HG02763 (cell line): ENCODE data around the gene ZFAND3.

ENCODE experiments used
- ATAC-seq: cut with Tn5 transposase; IDR thresholded peaks from one replicate; pipeline ENCODE4 v1.9.1; 2021; ENCODE audit warnings: mild to moderate bottlenecking, moderate library complexity; ENCODE audit not compliant: unreplicated experiment

The ZFAND3 gene

GRCh38 chr6:37826993-37827392 is 7.5 kb downstream of the ZFAND3 start:
- ATAC-seq: no peak

- ATAC-seq: no peak
Observed at GRCh38 chr6:37827603-37828265, 8.2 kb downstream of the ZFAND3 start.

GRCh38 chr6:37830225-37830624 is 10.7 kb downstream of the ZFAND3 start:
- no peak for ATAC-seq

- no peak for ATAC-seq
Observed at GRCh38 chr6:37831457-37831856, 11.9 kb downstream of the ZFAND3 start.

- ATAC-seq: no peak
Observed at GRCh38 chr6:37835923-37836322, 16.4 kb downstream of the ZFAND3 start.

- no peak for ATAC-seq
Observed at GRCh38 chr6:37838219-37838921, 18.8 kb downstream of the ZFAND3 start.

- ATAC-seq: no peak
Observed at GRCh38 chr6:37840143-37840939, 20.8 kb downstream of the ZFAND3 start.

- no peak for ATAC-seq
Observed at GRCh38 chr6:37840940-37841300, 21.4 kb downstream of the ZFAND3 start.

GRCh38 chr6:37845026-37845911 is 25.7 kb downstream of the ZFAND3 start:
- ATAC-seq: no peak

GRCh38 chr6:37845930-37846329 is 26.4 kb downstream of the ZFAND3 start:
- ATAC-seq: no peak

GRCh38 chr6:37847704-37848103 is 28.2 kb downstream of the ZFAND3 start:
- no peak for ATAC-seq

GRCh38 chr6:37848371-37848770 is 28.8 kb downstream of the ZFAND3 start:
- ATAC-seq: no peak

GRCh38 chr6:37850260-37850659 is 30.7 kb downstream of the ZFAND3 start:
- no peak for ATAC-seq

- ATAC-seq: no peak
Observed at GRCh38 chr6:37850728-37851285, 31.3 kb downstream of the ZFAND3 start.

- ATAC-seq: no peak
Observed at GRCh38 chr6:37851997-37852524, 32.5 kb downstream of the ZFAND3 start.

- ATAC-seq: no peak
Observed at GRCh38 chr6:37856285-37856684, 36.8 kb downstream of the ZFAND3 start.

- ATAC-seq: no peak
Observed at GRCh38 chr6:37858363-37858762, 38.8 kb downstream of the ZFAND3 start.

- no peak for ATAC-seq
Observed at GRCh38 chr6:37860226-37860839, 40.8 kb downstream of the ZFAND3 start.

- no peak for ATAC-seq
Observed at GRCh38 chr6:37861452-37861851, 41.9 kb downstream of the ZFAND3 start.

- no peak for ATAC-seq
Observed at GRCh38 chr6:37862430-37862829, 42.9 kb downstream of the ZFAND3 start.
